G401.6 (cell line): ENCODE measurements around the gene DST.

Source experiments
- FAIRE-seq: peaks from 2 replicates; lab custom pipeline; 2012; peaks lifted over from hg19 to GRCh38; lab: Jason Lieb, UNC

DST gene

GRCh38 chr6:56480654-56481337 lies 161.9 kb downstream of the DST start:
- FAIRE-seq, result no peak

DNA sequence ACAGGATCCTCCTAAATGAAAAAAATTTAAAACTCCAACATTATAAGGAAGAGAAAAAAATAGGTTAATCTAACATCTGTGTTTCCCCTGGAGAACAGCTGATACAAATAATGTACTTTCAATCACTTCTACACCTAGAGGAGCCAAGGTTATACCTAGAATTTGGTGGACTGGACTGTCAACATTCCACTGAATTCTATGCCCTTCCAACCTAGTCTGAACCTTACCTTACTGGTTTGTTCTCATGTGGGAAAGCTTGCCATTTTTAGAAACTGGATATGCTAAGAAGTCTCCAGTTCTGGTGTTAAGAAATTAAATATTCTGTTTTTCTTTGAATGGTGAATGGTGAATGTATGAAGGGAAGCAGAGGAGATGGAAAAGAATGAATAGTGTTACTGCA lies 162.4 kb downstream of the DST start:
- no peak for FAIRE-seq

DNA sequence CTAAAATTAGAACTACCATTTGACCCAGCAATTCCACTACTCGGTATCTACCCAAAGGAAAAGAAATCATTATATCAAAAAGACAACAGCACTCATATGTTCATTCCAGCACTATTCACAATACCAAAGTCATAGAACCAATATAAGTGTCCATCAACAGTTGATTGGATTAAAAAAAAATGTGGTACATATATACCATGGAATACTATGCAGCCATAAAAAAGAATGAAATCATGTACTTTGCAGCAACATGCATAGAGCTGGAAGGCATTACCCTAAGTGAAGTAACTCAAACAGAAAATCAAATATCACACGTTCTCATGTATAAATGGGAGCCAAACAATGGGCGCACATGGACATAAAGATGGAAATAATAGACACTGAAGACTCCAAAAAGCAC lies 163.3 kb downstream of the DST start:
- FAIRE-seq, result no peak

- FAIRE-seq, result no peak
These were observed 164.5 kb downstream of the DST start for GRCh38 chr6:56478202-56478601.

- no peak for FAIRE-seq
These were observed 165.4 kb downstream of the DST start for GRCh38 chr6:56477241-56477640.

GRCh38 chr6:56475736-56476457 lies 166.8 kb downstream of the DST start:
- no peak for FAIRE-seq

DNA sequence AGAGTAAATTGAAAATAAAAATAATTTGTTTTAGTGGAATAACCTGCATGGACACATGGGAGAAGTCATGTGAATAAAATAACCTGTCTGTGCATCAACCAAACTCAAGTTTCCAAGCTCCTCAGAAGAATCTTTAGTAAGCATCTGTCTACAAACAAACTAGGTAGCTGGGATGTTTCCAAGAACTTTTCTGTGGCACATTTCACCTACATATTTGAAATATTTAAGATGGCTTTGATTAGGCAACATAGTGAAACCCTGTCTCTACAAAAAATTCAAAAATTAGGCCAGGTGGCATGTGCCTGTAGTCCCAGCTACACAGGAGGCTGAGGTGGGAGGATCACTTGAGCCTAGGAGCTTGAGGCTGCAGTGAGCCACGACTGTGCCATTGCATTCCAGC lies 168.2 kb downstream of the DST start:
- FAIRE-seq, result no peak

GRCh38 chr6:56463443-56463842 lies 179.2 kb downstream of the DST start:
- FAIRE-seq, result no peak

DNA sequence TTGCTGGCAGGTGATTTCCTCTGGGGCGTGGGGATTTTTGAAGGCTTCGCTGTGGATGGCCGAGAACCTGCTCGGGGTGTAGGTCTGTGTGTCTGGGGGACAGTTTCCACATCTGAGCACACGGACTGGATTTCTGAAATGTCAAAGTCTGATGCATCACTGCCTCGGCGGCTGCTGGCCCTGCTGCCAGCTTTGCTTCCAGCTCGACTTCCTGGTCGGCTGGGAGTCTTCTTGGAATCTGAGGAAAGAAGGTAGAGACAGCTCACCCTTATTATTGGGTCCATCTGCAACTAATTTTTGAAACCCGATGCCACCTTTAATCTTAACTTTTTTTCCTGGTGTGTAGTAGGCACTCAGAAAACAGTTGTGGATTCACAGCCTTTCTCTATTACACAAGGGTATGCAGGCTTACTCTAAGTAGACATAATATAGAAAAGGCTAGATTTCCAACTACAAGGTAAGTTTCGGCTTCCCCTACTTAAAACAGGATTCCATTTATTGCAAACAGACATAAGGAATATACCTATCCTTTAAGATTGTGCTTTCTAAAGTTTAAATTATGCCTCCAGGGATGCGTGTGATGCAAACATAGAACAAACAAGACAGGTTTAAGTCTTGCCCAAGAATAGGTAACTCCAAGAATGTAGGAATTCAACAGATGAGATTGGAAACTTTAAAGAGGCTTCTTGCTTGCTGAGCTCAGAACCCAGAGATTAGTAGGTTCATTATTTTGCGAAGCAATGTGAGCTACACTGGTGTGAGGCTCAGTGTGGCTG lies 183.5 kb downstream of the DST start:
- no peak for FAIRE-seq

- FAIRE-seq, result no peak
These were observed 184.3 kb downstream of the DST start for GRCh38 chr6:56458324-56458884.

DNA sequence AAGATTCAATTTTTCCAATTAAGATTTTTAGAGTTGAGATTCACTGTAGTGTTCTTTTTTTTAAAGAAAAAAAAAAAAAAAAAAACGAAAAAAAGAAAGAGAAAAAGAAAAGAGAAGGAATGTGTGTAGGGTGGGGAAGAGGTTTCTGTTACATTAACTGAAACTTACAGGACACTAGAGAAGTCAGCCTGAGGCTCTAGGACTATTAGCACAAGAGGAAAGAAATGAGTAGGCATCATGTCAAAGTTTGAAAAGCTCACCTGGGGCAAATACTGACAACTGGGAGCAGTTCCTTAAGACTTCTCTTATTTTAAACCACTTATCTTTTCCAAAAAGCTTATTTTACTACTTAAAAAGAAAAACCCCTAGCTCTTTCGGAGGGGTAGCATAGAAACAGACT lies 185.9 kb downstream of the DST start:
- no peak for FAIRE-seq

- FAIRE-seq, result no peak
These were observed 191.6 kb downstream of the DST start for GRCh38 chr6:56450882-56451739.

GRCh38 chr6:56450376-56450775 lies 192.3 kb downstream of the DST start:
- no peak for FAIRE-seq

- no peak for FAIRE-seq
These were observed 194.6 kb downstream of the DST start for GRCh38 chr6:56448046-56448445.

DNA sequence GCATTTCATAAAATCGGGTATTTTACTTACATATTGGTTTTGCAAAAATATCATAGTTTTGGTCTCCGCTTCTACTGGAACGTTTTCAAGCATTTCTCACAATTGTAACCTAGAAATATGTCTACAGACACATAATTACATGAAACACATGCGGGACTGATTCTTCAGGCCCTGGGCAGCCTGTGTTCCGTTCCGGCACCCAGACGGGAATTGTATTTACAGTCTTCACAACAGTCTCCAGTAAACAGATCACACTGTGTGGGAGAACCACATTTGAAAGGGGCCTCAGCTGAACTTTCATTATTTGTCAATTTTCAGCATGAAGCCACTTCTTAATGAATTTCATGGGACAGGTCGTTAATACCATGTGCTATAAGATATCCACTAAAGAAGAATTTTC lies 196.9 kb downstream of the DST start:
- FAIRE-seq, result no peak

- no peak for FAIRE-seq
These were observed 197.8 kb downstream of the DST start for GRCh38 chr6:56444855-56445254.

GRCh38 chr6:56440551-56440981 lies 202.1 kb downstream of the DST start:
- FAIRE-seq, result no peak

DNA sequence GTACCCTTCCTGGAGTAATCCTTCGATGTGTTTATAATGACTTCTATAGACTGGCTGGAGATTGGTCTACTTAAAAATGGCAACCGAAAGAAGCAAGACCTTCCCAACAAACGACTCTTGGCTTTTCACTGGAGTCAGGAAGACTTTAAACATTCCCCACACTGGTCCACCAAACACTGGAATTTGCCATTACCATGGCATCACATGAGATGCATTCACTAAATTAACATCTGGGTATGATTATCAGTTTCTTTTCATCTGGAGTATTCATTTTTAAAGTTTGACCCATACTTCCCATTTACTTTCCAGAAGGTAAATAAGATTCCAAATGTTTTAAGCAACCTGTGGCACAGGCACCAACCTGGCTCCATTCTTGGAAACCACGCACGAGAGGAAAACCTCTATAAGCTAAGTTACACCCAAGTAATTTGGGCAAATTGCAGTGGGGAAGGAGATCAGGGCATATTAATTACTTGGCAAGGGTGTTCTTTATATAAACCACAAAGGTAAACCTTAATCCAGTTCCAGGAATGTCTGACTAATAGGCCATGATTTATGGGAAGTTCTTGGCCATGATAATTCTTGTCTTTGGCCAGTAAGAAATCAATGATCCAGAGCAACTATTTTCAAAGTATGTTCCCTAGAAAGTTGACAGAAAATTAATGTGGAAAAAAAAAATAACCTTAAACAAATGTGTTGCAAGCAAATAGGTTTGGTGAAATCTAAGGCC lies 205.4 kb downstream of the DST start:
- FAIRE-seq, result no peak

- no peak for FAIRE-seq
These were observed 206.9 kb downstream of the DST start for GRCh38 chr6:56435754-56436153.

- FAIRE-seq, result no peak
These were observed 207.4 kb downstream of the DST start for GRCh38 chr6:56435326-56435725.

DNA sequence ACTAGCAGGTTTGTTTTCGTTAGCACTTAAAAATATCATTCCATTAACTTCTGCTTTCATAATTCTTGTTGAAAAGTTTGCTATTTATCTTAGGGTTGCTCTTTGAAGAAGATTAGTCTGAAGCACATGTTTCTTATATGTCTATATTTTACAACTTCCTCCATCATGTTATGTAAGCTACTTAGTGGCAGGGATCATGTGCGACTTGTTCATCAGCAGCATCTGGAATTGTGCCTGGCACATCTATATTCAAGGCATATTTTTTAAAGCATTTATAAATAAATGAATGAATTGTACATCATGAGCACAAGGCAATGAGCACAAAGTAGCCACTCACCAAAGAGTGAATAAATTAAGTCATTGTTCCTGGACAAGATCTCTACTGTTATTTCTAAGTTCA lies 208.1 kb downstream of the DST start:
- no peak for FAIRE-seq
